Neural progenitor cell (in vitro differentiated cells): ENCODE data around the gene C1QTNF6.

ENCODE experiments used
- CTCF ChIP-seq: fragments of 200-600 bp; sonication (generic); IDR thresholded peaks from 2 replicates; pipeline ENCODE4 v1.5.1; 2017; ENCODE audit warnings: antibody characterized with exemption, mild to moderate bottlenecking
- EZH2phosphoT487 ChIP-seq: fragments of 200-600 bp; sonication (generic); IDR thresholded peaks from 2 replicates; pipeline ENCODE4 v1.6.1; 2017; ENCODE audit warnings: antibody characterized with exemption

- TF ChIP-seq CTCF: no peak
- TF ChIP-seq EZH2phosphoT487: no peak
Observed at GRCh38 chr22:37182101-37182948, 5.7 kb downstream of the C1QTNF6 start.
